Smooth muscle cell (in vitro differentiated cells): ENCODE measurements around the gene LCP1. TPM values are rescaled to one million over a fixed set of nuclear protein-coding genes. Genes with fewer than 3 reads are reported as not detected.
A peak's percentile ranks its signal among the peaks of the same experiment; 100 is the strongest.
"Not testable (repeated sequence)": the region's sequence is repeated elsewhere in the genome, so short reads cannot be mapped to it uniquely, and the experiment has no call there.

ENCODE experiments used
- DNase-seq: peaks from one replicate; lab custom pipeline; 2025; ENCODE audit not compliant: unreplicated experiment; lab: John Stamatoyannopoulos, UW
- H2AFZ ChIP-seq: fragments of 200-600 bp; sonication (generic); 2 replicates; pipeline ENCODE4 v1.6.0; 2016; ENCODE audit warnings: antibody characterized with exemption, low read depth, mild to moderate bottlenecking
- H3F3A ChIP-seq: fragments of 200-600 bp; sonication (generic); 2 replicates; pipeline ENCODE4 v1.6.0; 2017; ENCODE audit warnings: antibody characterized with exemption, low read depth
- H3K27ac ChIP-seq: fragments of 200-600 bp; sonication (generic); 2 replicates; pipeline ENCODE4 v1.5.1; 2016; ENCODE audit warnings: low read depth, mild to moderate bottlenecking
- H3K27me3 ChIP-seq: fragments of 200-600 bp; sonication (generic); 2 replicates; pipeline ENCODE4 v1.6.1; 2016; ENCODE audit warnings: low read depth, mild to moderate bottlenecking
- H3K36me3 ChIP-seq: fragments of 200-600 bp; sonication (generic); 2 replicates; pipeline ENCODE4 v1.5.1; 2016; ENCODE audit warnings: low read depth
- H3K4me1 ChIP-seq: fragments of 200-600 bp; sonication (generic); 2 replicates; pipeline ENCODE4 v1.5.1; 2016; ENCODE audit warnings: low read depth
- H3K4me2 ChIP-seq: fragments of 200-600 bp; sonication (generic); 2 replicates; pipeline ENCODE4 v1.6.0; 2016; ENCODE audit warnings: mild to moderate bottlenecking
- H3K4me3 ChIP-seq: fragments of 200-600 bp; sonication (generic); 2 replicates; pipeline ENCODE4 v1.5.1; 2016; ENCODE audit warnings: mild to moderate bottlenecking
- H3K79me2 ChIP-seq: fragments of 200-600 bp; sonication (generic); 2 replicates; pipeline ENCODE4 v1.6.0; 2016; ENCODE audit warnings: low read depth, mild to moderate bottlenecking
- H3K9ac ChIP-seq: fragments of 200-600 bp; sonication (generic); 2 replicates; pipeline ENCODE4 v1.6.0; 2016; ENCODE audit warnings: low read depth
- H3K9me3 ChIP-seq: fragments of 200-600 bp; sonication (generic); replicated peaks from 2 replicates; pipeline ENCODE4 v1.5.1; 2016; ENCODE audit warnings: low read depth
- H4K20me1 ChIP-seq: fragments of 200-600 bp; sonication (generic); 2 replicates; pipeline ENCODE4 v1.6.0; 2016; ENCODE audit warnings: low read depth
- WGBS: methylation state at CpG from one replicate; pipeline ENCODE4 v1.1.7; 2016; ENCODE audit warnings: low lambda C conversion rate; 5-methylcytosine and 5-hydroxymethylcytosine counted together
- polyA plus RNA-seq: library from polyadenylated mRNA; unstranded; fragments of >200 nt; fragmentation: Nextera tagmentation; extraction: Ambion mirVana; gene quantifications from 2 replicates; pipeline ENCODE4 v1.2.1, GENCODE V29; 2016
- total RNA-seq: library from RNA; depleted of rRNA; stranded (reverse); fragments of >200 nt; gene quantifications from 2 replicates; pipeline ENCODE4 v1.2.3, GENCODE V29; 2014
- TF ChIP-seq, protein P1 (sequence below): fragments of 200-600 bp; sonication (generic); IDR thresholded peaks from 2 replicates; pipeline ENCODE4 v1.5.1; 2017; ENCODE audit warnings: borderline replicate concordance, mild to moderate bottlenecking, antibody characterized with exemption; ENCODE audit not compliant: insufficient read depth, poor library complexity, severe bottlenecking

LCP1 gene
- total and polyA plus RNA-seq, 2 experiments from 2014 or later, result 7.6 to 38.7 TPM

DNA sequence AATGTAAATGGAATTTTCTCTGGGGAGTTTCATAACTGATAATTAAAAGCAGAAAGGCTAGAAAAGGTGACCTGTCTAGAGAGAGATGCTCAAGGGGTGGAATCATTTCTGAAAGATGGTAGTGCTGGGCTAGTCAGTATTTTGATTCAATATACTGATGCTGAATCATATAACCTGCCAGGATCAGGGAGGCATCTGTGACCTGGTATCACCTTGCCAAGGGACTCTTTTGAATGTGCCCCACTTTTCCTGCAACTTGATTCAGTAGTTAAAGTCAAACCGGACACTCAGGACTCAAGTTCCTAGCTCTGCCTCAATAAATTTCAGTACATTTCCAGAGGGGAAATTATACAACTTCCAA lies 15.8 kb downstream of the LCP1 start:
- Histone ChIP-seq H3F3A (no peaks in the 10 kb centered on the region), H2AFZ (no peak overlapping the region), H3K27ac (peak overlapping the region; percentile 65), H3K9ac (no peak overlapping the region), H3K9me3 (no peaks in the 10 kb centered on the region), H3K4me3 (no peak overlapping the region), H3K27me3 (no peaks in the 10 kb centered on the region), H3K36me3 (no peaks in the 10 kb centered on the region), H3K4me2 (no peak overlapping the region), H3K4me1 (peaks cover 3% of the 10 kb centered on the region), H3K79me2 (no peaks in the 10 kb centered on the region), H4K20me1 (no peaks in the 10 kb centered on the region)
- no peak for DNase-seq
- TF ChIP-seq, protein P1, sequence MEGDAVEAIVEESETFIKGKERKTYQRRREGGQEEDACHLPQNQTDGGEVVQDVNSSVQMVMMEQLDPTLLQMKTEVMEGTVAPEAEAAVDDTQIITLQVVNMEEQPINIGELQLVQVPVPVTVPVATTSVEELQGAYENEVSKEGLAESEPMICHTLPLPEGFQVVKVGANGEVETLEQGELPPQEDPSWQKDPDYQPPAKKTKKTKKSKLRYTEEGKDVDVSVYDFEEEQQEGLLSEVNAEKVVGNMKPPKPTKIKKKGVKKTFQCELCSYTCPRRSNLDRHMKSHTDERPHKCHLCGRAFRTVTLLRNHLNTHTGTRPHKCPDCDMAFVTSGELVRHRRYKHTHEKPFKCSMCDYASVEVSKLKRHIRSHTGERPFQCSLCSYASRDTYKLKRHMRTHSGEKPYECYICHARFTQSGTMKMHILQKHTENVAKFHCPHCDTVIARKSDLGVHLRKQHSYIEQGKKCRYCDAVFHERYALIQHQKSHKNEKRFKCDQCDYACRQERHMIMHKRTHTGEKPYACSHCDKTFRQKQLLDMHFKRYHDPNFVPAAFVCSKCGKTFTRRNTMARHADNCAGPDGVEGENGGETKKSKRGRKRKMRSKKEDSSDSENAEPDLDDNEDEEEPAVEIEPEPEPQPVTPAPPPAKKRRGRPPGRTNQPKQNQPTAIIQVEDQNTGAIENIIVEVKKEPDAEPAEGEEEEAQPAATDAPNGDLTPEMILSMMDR, result no peak
- WGBS, result 95% methylated on average over 1 of the region's 1 CpG

DNA sequence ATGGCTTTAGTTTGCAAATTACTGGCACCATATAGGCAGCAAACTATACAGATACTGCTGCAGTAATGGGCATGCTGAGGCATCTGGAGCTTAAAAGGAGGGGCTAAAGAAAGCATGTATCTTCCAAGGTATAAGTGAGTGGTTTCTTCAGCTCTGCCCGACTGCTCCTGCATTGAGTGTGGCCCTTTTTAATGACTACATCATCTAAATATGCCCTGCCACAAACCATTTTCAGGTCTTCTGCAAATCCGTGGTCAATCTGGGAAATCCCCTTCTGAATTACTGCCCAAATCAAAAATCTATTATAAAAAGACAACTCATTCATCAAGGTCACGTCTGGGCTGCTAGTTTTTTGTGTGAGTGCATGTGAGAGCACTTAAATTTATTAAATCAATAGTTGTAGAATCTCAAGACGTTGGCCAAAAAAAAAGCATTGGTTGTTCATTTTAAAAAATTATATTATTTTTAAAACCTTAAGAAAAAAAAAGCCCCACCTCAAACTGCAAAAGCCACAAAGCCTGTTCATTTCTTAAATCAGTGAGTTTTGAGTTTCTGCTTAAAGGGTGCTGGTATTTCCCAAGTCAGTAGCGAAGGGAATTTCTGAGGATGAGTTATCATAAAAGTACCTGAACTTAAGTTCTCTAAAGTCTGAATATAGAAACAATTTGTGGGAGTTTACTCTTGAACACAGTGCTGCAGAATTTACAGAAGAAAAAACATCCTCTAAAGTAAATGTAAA lies 16.3 kb downstream of the LCP1 start:
- Histone ChIP-seq H3K79me2 (no peaks in the 10 kb centered on the region), H3K36me3 (no peaks in the 10 kb centered on the region), H2AFZ (no peak overlapping the region), H3K9ac (no peak overlapping the region), H3K4me3 (no peak overlapping the region), H3K27ac (peak overlapping the region; percentile 65), H3K4me1 (peaks cover 3% of the 10 kb centered on the region), H4K20me1 (no peaks in the 10 kb centered on the region), H3K4me2 (no peak overlapping the region), H3F3A (no peaks in the 10 kb centered on the region), H3K9me3 (no peaks in the 10 kb centered on the region), H3K27me3 (no peaks in the 10 kb centered on the region)
- no peak for DNase-seq
- TF ChIP-seq, protein P1, result no peak
- WGBS, result 59% methylated on average over 5 of the region's 5 CpGs

DNA sequence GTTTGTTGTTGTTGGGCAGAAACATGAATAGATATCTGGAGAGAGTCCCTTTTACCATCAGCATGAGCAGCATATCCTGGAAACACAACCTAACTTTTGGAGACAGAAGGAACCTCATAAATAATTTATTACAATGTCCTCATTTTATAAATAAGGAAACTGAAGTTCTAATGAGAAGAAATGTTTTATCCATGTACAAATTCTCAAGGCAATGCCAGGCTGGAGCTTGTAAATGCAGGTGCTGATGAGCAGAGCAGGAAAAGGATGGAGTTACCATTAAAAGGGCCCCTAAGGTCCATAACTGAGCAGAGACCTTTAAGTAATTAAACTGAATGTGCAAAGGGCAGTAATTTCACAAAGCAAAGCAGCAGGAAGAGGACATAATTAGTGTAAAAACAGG lies 17.3 kb downstream of the LCP1 start:
- Histone ChIP-seq H3K36me3 (no peaks in the 10 kb centered on the region), H2AFZ (no peak overlapping the region), H3K27me3 (no peaks in the 10 kb centered on the region), H3K4me2 (no peak overlapping the region), H3K27ac (no peak overlapping the region), H3K4me3 (no peak overlapping the region), H3K9me3 (no peaks in the 10 kb centered on the region), H3F3A (no peaks in the 10 kb centered on the region), H3K4me1 (peaks cover 3% of the 10 kb centered on the region), H3K79me2 (no peaks in the 10 kb centered on the region), H4K20me1 (no peaks in the 10 kb centered on the region), H3K9ac (no peak overlapping the region)
- TF ChIP-seq, protein P1, result no peak
- DNase-seq, result no peak

DNA sequence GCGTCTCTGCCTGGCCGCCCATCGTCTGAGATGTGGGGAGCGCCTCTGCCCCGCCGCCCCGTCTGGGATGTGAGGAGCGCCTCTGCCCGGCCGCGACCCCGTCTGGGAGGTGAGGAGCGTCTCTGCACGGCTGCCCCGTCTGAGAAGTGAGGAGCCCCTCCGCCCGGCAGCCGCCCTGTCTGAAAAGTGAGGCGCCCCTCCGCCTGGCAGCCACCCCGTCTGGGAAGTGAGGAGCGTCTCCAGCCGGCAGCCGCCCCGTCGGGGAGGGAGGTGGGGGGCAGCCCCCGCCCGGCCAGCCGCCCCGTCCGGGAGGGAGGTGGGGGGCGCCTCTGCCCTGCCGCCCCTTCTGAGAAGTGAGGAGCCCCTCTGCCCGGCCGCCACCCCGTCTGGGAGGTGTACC lies 19.2 kb downstream of the LCP1 start:
- not testable (repeated sequence) for H3K36me3 ChIP-seq, H3K27ac ChIP-seq, H3K79me2 ChIP-seq, H3K4me1 ChIP-seq, H2AFZ ChIP-seq, DNase-seq, H3K4me2 ChIP-seq, H3K9ac ChIP-seq, H3K27me3 ChIP-seq, H3K9me3 ChIP-seq, H3K4me3 ChIP-seq, H3F3A ChIP-seq, H4K20me1 ChIP-seq
- 98% methylated on average over 21 of the region's 36 CpGs for WGBS
